MCF 10A (cell line): ENCODE data around the gene DIP2B. TPM values are rescaled to one million over a fixed set of nuclear protein-coding genes. Genes with fewer than 3 reads are reported as not detected.

Experiments
- BruUV-seq: library from RNA; stranded (reverse); fragments of 400-500 nt; replicated peaks from 2 replicates; lab custom pipeline; 2021; lab: Mats Ljungman, UMichigan
- CTCF ChIA-PET: fragments of 300-600 bp; sonication (Branson Sonifier 250); formaldehyde crosslinking; extraction: SDS; loops from one replicate; lab custom pipeline; 2021; ENCODE audit warnings: antibody characterized with exemption, inconsistent platforms; lab: Yijun Ruan, JAX
- POLR2A ChIA-PET: fragments of 300-600, 350-650 bp; sonication (Branson Sonifier 250); formaldehyde crosslinking; extraction: SDS; loops from one replicate; lab custom pipeline; 2020; ENCODE audit warnings: antibody characterized with exemption, inconsistent platforms; lab: Yijun Ruan, JAX
- DNase-seq: peaks from one replicate; pipeline ENCODE4 v3.0.0-alpha.2; 2018; ENCODE audit not compliant: unreplicated experiment
- H3K27ac Mint-ChIP-seq: one replicate; pipeline ENCODE4 v1.8.0; 2022; ENCODE audit warnings: mild to moderate bottlenecking, low read depth, mixed read lengths; ENCODE audit not compliant: unreplicated experiment
- H3K27me3 Mint-ChIP-seq: one replicate; pipeline ENCODE4 v1.8.0; 2022; ENCODE audit warnings: mixed read lengths; ENCODE audit not compliant: insufficient read depth, unreplicated experiment
- H3K36me3 Mint-ChIP-seq: one replicate; pipeline ENCODE4 v1.8.0; 2022; ENCODE audit warnings: mild to moderate bottlenecking, moderate library complexity, mixed read lengths; ENCODE audit not compliant: insufficient read depth, unreplicated experiment
- H3K4me1 Mint-ChIP-seq: one replicate; pipeline ENCODE4 v1.8.0; 2022; ENCODE audit warnings: mixed read lengths; ENCODE audit not compliant: insufficient read depth, unreplicated experiment
- H3K4me3 Mint-ChIP-seq: one replicate; pipeline ENCODE4 v1.8.0; 2022; ENCODE audit warnings: mild to moderate bottlenecking, moderate library complexity, mixed read lengths; ENCODE audit not compliant: unreplicated experiment
- H3K9me3 Mint-ChIP-seq: one replicate; pipeline ENCODE4 v1.8.0; 2022; ENCODE audit warnings: mixed read lengths; ENCODE audit not compliant: unreplicated experiment
- intact Hi-C: fragments of 100-400 bp; cut with micrococcal nuclease; formaldehyde crosslinking; loops from 2 replicates; pipeline ENCODE4 v1.14.1; 2022
- total RNA-seq: library from RNA; stranded (reverse); gene quantifications from 2 replicates; pipeline ENCODE4 v1.2.3, GENCODE V29; 2022
- TF ChIP-seq, protein P1 (sequence below): fragments of 200-600 bp; IDR thresholded peaks from one replicate; pipeline ENCODE4 v1.8.0; 2022; ENCODE audit warnings: antibody characterized with exemption, mild to moderate bottlenecking; ENCODE audit not compliant: unreplicated experiment

DIP2B gene
- total RNA-seq, 1 experiment from 2014 or later: 18.8 TPM

- DNase-seq: no peak
- intact Hi-C loops: no loop called here
- Mint-ChIP-seq H3K27me3 (no peaks in the 10 kb centered on the region), H3K27ac (no peak overlapping the region), H3K4me3 (no peak overlapping the region), H3K4me1 (peaks cover 16% of the 10 kb centered on the region), H3K36me3 (no peaks in the 10 kb centered on the region), H3K9me3 (no peaks in the 10 kb centered on the region)
- ChIA-PET CTCF (interaction anchor here (0.7 to 0.8 kb wide), 2 partner anchors 9 to 80 kb away, joined by 3 to 7 read pairs; no protein-coding TSS in a partner anchor), POLR2A (interaction anchor here (1.5 to 1.9 kb wide), 4 partner anchors 9 to 17 kb away, joined by 4 to 6 read pairs (median 6); no protein-coding TSS in a partner anchor)
- BruUV-seq: no TSS peak
- TF ChIP-seq, protein P1, sequence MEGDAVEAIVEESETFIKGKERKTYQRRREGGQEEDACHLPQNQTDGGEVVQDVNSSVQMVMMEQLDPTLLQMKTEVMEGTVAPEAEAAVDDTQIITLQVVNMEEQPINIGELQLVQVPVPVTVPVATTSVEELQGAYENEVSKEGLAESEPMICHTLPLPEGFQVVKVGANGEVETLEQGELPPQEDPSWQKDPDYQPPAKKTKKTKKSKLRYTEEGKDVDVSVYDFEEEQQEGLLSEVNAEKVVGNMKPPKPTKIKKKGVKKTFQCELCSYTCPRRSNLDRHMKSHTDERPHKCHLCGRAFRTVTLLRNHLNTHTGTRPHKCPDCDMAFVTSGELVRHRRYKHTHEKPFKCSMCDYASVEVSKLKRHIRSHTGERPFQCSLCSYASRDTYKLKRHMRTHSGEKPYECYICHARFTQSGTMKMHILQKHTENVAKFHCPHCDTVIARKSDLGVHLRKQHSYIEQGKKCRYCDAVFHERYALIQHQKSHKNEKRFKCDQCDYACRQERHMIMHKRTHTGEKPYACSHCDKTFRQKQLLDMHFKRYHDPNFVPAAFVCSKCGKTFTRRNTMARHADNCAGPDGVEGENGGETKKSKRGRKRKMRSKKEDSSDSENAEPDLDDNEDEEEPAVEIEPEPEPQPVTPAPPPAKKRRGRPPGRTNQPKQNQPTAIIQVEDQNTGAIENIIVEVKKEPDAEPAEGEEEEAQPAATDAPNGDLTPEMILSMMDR: no peak
Measured at GRCh38 chr12:50562520-50563433, 58.0 kb downstream of the DIP2B start.

DNA sequence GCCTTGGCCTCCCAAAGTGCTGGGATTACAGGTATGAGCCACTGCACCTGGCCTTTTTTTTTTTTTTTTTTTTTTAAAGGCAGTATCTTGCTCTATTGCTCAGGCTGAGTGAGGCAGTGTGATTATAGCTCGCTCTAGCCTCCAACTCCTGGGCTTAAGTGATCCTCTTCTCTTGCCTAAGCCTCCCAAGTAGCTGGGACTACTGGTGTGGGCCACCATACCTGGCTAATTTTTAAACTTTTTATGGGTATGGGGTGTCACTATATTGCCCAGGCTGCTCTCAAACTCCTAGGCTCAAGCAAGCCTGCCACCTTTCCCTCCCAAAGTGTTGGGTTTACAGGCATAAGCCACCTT is 58.6 kb downstream of the DIP2B start:
- no peak overlapping the region for H3K4me3 Mint-ChIP-seq
- no peaks in the 10 kb centered on the region for H3K27me3 Mint-ChIP-seq
- H3K4me1 Mint-ChIP-seq: peaks cover 18% of the 10 kb centered on the region
- no peak for DNase-seq
- TF ChIP-seq, protein P1: no peak
- H3K27ac Mint-ChIP-seq: no peak overlapping the region
- no TSS peak for BruUV-seq
- intact Hi-C loops: no loop called here
- no peaks in the 10 kb centered on the region for H3K9me3 Mint-ChIP-seq
- CTCF ChIA-PET: interaction anchor here (1.0 kb wide), 1 partner anchor 9 kb away, joined by 3 read pairs; no protein-coding TSS in a partner anchor
- H3K36me3 Mint-ChIP-seq: no peaks in the 10 kb centered on the region
- POLR2A ChIA-PET: interaction anchor here (1.5 to 2.4 kb wide), 4 partner anchors 9 to 18 kb away, joined by 4 to 10 read pairs (median 6); no protein-coding TSS in a partner anchor

DNA sequence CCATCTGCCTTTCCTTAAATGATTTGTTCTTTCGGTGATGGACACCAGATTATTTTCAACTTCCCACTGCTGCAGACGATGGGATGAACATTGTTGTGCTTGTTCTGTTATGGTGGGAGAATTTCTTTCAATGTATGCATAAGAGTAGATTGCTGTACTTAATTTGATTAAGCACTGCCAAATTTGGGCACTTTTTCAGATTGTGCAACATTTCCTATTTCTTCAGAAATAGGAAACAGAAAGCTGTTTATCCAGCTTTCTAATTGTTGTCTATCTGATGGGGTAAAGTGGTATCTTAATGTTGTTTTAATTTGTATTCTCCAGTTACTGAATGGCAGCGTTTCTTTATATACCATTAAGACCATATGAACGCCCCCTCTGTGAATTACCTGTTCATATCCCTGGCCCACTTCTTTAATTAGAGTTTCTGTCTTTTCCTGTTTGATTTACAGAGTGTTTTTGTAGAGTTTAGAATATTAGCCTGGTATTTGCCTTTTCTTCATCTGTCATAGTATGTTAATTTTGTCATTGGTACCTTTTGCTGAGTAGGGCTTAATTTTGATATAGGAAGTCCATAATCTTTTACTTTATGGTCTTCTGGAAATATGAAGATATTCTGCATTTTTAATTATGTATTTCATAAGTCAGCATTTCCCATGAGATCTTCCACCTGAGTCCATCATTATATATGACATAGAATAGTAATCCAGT is 59.6 kb downstream of the DIP2B start:
- intact Hi-C loops: no loop called here
- ChIA-PET POLR2A (interaction anchor here (0.6 to 2.4 kb wide), 8 partner anchors 8 to 59 kb away, joined by 3 to 10 read pairs (median 5); partner anchors contain the start of gene DIP2B), CTCF (interaction anchor here (1.0 kb wide), 1 partner anchor 10 kb away, joined by 3 read pairs; no protein-coding TSS in a partner anchor)
- TF ChIP-seq, protein P1: no peak
- no peak overlapping the region for H3K4me3 Mint-ChIP-seq
- no peak for DNase-seq
- no TSS peak for BruUV-seq
- no peaks in the 10 kb centered on the region for H3K9me3 Mint-ChIP-seq
- H3K27ac Mint-ChIP-seq: peak overlapping the region; percentile 16
- no peaks in the 10 kb centered on the region for H3K27me3 Mint-ChIP-seq
- H3K36me3 Mint-ChIP-seq: no peaks in the 10 kb centered on the region
- H3K4me1 Mint-ChIP-seq: peaks cover 18% of the 10 kb centered on the region

DNA sequence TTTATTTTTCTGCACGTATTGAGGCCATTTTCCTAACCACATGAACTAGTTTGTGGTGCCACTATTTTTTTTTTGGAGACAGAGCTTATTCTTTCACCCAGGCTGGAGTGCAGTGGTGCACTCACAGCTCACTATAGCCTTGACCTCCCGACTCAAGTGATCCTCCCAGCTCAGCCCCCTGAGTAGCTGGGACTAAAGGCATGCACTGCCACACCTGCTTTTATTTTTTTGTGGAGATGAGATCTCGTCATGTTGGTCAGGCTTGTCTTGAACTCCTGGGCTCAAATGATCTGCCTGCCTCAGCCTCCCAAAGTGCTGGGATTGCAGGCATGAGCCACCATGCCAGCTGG is 60.1 kb downstream of the DIP2B start:
- TF ChIP-seq, protein P1: no peak
- Mint-ChIP-seq H3K9me3 (no peaks in the 10 kb centered on the region), H3K27ac (peak overlapping the region; percentile 16), H3K27me3 (no peaks in the 10 kb centered on the region), H3K4me1 (peaks cover 18% of the 10 kb centered on the region), H3K4me3 (no peak overlapping the region), H3K36me3 (no peaks in the 10 kb centered on the region)
- no peak for DNase-seq
- ChIA-PET POLR2A (interaction anchor here (0.6 to 2.4 kb wide), 8 partner anchors 10 to 60 kb away, joined by 3 to 10 read pairs (median 4); partner anchors contain the start of gene DIP2B), CTCF (no interaction called here)
- intact Hi-C loops: no loop called here
- no TSS peak for BruUV-seq
